Neural cell (in vitro differentiated cells): ENCODE results near the gene GANAB.

ENCODE experiments used
- POLR2AphosphoS5 ChIP-seq: IDR thresholded peaks from 2 replicates; pipeline ENCODE4 v1.6.1; 2012
- RAD21 ChIP-seq: fragments of 450-650 bp; conservative IDR thresholded peaks from 2 replicates; pipeline ENCODE4 v1.6.1; 2014; ENCODE audit warnings: antibody characterized with exemption, mild to moderate bottlenecking, moderate library complexity
- TF ChIP-seq, protein P1 (sequence below): fragments of 450-650 bp; IDR thresholded peaks from 2 replicates; pipeline ENCODE4 v1.5.1; 2014; ENCODE audit warnings: antibody characterized with exemption, mild to moderate bottlenecking, moderate library complexity; ENCODE audit not compliant: poor library complexity, severe bottlenecking

DNA sequence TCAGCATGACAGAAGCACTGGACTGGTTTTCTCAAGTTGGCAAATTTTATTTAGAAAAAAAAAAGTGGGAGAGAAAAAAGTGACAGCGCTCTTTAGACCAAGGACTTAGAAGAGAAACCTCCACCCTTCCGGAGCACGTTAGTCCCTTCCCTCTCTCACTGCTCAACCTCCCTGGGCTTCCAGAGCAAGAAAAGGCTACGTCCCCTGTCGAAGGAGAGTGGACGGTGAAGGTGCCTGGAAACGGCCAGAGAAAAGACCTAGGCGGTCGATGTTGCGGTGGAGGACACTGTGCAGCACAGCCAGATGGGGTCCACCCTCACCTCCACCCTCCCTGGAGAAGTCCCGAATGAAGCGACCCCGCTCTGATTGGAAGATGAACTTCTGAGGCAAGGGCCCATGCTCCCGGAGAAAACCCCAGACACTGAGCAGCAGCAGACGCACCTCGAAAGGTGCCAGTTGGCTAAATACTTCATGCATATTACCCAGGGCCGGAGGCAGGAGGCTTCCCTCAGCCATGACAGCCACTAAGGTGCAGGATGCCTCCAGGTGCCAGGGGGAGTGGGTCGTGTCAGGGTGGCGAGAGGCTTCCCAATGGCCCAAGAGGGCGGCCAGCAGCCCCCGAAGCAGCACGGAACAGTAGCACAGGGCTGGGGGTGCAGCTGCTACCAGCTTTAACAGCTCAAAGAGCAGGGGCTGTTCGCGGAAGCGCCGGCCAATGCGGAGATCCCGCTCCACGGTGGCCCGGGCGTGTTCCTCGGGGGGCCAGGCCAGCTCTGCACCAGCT, 604 bp upstream of the GANAB start:
- TF ChIP-seq, protein P1, sequence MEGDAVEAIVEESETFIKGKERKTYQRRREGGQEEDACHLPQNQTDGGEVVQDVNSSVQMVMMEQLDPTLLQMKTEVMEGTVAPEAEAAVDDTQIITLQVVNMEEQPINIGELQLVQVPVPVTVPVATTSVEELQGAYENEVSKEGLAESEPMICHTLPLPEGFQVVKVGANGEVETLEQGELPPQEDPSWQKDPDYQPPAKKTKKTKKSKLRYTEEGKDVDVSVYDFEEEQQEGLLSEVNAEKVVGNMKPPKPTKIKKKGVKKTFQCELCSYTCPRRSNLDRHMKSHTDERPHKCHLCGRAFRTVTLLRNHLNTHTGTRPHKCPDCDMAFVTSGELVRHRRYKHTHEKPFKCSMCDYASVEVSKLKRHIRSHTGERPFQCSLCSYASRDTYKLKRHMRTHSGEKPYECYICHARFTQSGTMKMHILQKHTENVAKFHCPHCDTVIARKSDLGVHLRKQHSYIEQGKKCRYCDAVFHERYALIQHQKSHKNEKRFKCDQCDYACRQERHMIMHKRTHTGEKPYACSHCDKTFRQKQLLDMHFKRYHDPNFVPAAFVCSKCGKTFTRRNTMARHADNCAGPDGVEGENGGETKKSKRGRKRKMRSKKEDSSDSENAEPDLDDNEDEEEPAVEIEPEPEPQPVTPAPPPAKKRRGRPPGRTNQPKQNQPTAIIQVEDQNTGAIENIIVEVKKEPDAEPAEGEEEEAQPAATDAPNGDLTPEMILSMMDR, result no peak
- TF ChIP-seq RAD21 (no peak), POLR2AphosphoS5 (no peak)
